ENCODE results near the gene STAMBPL1. TPM values are rescaled to one million over a fixed set of nuclear protein-coding genes. Genes with fewer than 3 reads are reported as not detected.

The STAMBPL1 gene
- total and polyA plus RNA-seq, 2 donors (not counting 3 experiments of a cell fraction or from before 2014, with no cell fraction given), result 0.70 to 1.8 TPM

- ChIA-PET POLR2A (no interaction called here), CTCF (interaction anchor here (0.9 kb wide), 1 partner anchor 11 kb away, joined by 4 read pairs; no protein-coding TSS in a partner anchor)
- no peaks in the 10 kb centered on the region for H3K36me3 ChIP-seq (ENCODE audit: control insufficient read depth in 2 of 2, extremely low read depth in 1 of 2, insufficient read depth in 2 of 2, low read length in 2 of 2)
- H3K4me2 ChIP-seq (ENCODE audit: insufficient read depth, low read length), result no peak overlapping the region
- no peaks in the 10 kb centered on the region for H3K9me3 ChIP-seq (replicated peaks; ENCODE audit: control insufficient read depth, insufficient read depth, low read length)
- intact Hi-C loops (cut with micrococcal nuclease) (no loop called here), dilution Hi-C loops (cut with MboI; ENCODE audit: extremely low pct_ligation_motif_present, low sequenced_read_pairs) (no loop called here)
- H3K4me3 ChIP-seq (replicated peaks in 1 of 3; ENCODE audit: insufficient read depth in 1 of 3, low read depth in 1 of 3, low read length in 3 of 3), result no peak overlapping the region
- H3K27ac ChIP-seq (ENCODE audit: insufficient read depth, low read depth, low read length), result no peak overlapping the region
- DNase-seq (ENCODE audit: low read depth, low spot score), result no peak
- peaks cover 8% of the 10 kb centered on the region for H3K4me1 ChIP-seq (ENCODE audit: control insufficient read depth, extremely low read depth, insufficient read depth, low read length)
- no peak for FAIRE-seq
- BruUV-seq (replicated peaks), result no TSS peak
- H3K27me3 ChIP-seq (ENCODE audit: control insufficient read depth in 2 of 2, insufficient read depth in 2 of 2, low read length in 2 of 2), result peaks cover 14 to 16% of the 10 kb centered on the region in 2 experiments
- no peaks in the 10 kb centered on the region for H4K20me1 ChIP-seq (replicated peaks; ENCODE audit: control insufficient read depth, extremely low read depth, insufficient read depth, low read length)
- no peaks in the 10 kb centered on the region for H3K9me1 ChIP-seq (replicated peaks; ENCODE audit: control insufficient read depth, extremely low read depth, insufficient read depth, low read length)
- H3K9ac ChIP-seq (replicated peaks; ENCODE audit: extremely low read depth, insufficient read depth, low read length), result no peak overlapping the region
- TF ChIP-seq POLR2AphosphoS5 (IDR thresholded peaks at IDR 0.05; ENCODE audit: insufficient read depth, low read depth, low read length), result no peak
- TF ChIP-seq EZH2 (IDR thresholded peaks at IDR 0.05; ENCODE audit: borderline replicate concordance, low read depth, low read length, severe bottlenecking), result no peak
- no peak for TF ChIP-seq FOS (IDR thresholded peaks at IDR 0.05; ENCODE audit: borderline replicate concordance, insufficient read depth, low read length)
- TF ChIP-seq POLR2A (IDR thresholded peaks at IDR 0.05; ENCODE audit: low read depth, low read length), result no peak
- TF ChIP-seq MYC (IDR thresholded peaks at IDR 0.05; ENCODE audit: low read depth, low read length), result no peak
- TF ChIP-seq, protein P1, sequence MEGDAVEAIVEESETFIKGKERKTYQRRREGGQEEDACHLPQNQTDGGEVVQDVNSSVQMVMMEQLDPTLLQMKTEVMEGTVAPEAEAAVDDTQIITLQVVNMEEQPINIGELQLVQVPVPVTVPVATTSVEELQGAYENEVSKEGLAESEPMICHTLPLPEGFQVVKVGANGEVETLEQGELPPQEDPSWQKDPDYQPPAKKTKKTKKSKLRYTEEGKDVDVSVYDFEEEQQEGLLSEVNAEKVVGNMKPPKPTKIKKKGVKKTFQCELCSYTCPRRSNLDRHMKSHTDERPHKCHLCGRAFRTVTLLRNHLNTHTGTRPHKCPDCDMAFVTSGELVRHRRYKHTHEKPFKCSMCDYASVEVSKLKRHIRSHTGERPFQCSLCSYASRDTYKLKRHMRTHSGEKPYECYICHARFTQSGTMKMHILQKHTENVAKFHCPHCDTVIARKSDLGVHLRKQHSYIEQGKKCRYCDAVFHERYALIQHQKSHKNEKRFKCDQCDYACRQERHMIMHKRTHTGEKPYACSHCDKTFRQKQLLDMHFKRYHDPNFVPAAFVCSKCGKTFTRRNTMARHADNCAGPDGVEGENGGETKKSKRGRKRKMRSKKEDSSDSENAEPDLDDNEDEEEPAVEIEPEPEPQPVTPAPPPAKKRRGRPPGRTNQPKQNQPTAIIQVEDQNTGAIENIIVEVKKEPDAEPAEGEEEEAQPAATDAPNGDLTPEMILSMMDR (IDR thresholded peaks at IDR 0.05; ENCODE audit: extremely low read depth in 1 of 2, insufficient read depth in 1 of 2, low read depth in 1 of 2, low read length in 2 of 2), result no peak
- TF ChIP-seq, protein P2, sequence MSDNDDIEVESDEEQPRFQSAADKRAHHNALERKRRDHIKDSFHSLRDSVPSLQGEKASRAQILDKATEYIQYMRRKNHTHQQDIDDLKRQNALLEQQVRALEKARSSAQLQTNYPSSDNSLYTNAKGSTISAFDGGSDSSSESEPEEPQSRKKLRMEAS (IDR thresholded peaks at IDR 0.05; ENCODE audit: insufficient read depth, insufficient read length), result no peak
- no peak overlapping the region for H2AFZ ChIP-seq (ENCODE audit: low read depth, low read length)
- no peaks in the 10 kb centered on the region for H3K79me2 ChIP-seq (ENCODE audit: control insufficient read depth, insufficient read depth, low read length)
Observed at GRCh38 chr10:88971221-88972061, 91.4 kb downstream of the STAMBPL1 start.

Other genes with a start within 250 kb of the STAMBPL1 start
- not detected in 2 replicates for gene LIPF, start 215.8 kb upstream of the STAMBPL1 start, total RNA-seq
- not detected in 2 replicates for gene LIPF, start 215.8 kb upstream of the STAMBPL1 start, polyA plus RNA-seq
- gene LIPK, start 174.0 kb upstream of the STAMBPL1 start, total RNA-seq, result not detected in 2 replicates
- gene LIPK, start 174.0 kb upstream of the STAMBPL1 start, polyA plus RNA-seq, result not detected in 2 replicates
- gene LIPN, start 120.2 kb upstream of the STAMBPL1 start, total RNA-seq, result not detected in 2 replicates
- gene LIPN, start 120.2 kb upstream of the STAMBPL1 start, polyA plus RNA-seq, result not detected in 2 replicates
- not detected in 2 replicates for gene LIPM, start 77.5 kb upstream of the STAMBPL1 start, total RNA-seq
- not detected in 2 replicates for gene LIPM, start 77.5 kb upstream of the STAMBPL1 start, polyA plus RNA-seq
- gene ANKRD22, start 28.4 kb upstream of the STAMBPL1 start, total RNA-seq, result not detected in 2 replicates
- gene ANKRD22, start 28.4 kb upstream of the STAMBPL1 start, polyA plus RNA-seq, result not detected in 2 replicates
- 9.7 and 13.0 TPM in 2 replicates for gene ACTA2, start 72.5 kb downstream of the STAMBPL1 start, total RNA-seq
- 6.3 and 7.0 TPM in 2 replicates for gene ACTA2, start 72.5 kb downstream of the STAMBPL1 start, polyA plus RNA-seq
- gene FAS, start 110.6 kb downstream of the STAMBPL1 start, total RNA-seq, result 6.0 and 6.1 TPM in 2 replicates
- gene FAS, start 110.6 kb downstream of the STAMBPL1 start, polyA plus RNA-seq, result 1.7 and 2.0 TPM in 2 replicates

All from endothelial cell of umbilical vein (primary cell).